Measurements from ENCODE around the gene S100A8.

- TF ChIP-seq CTCF (IDR thresholded peaks at IDR 0.05) (no peak), POLR2A (IDR thresholded peaks at IDR 0.05) (no peak)
Measured at GRCh38 chr1:153429266-153430165, 38.6 kb upstream of the S100A8 start.
